T-helper 2 cell (primary cell): Measurements from ENCODE around the gene ADAMTS2.

Experiments used
- DNase-seq, 5 experiments: peaks; one replicate each; pipeline versions ENCODE4 v3.0.0 to v3.0.0-alpha.2; 2012 to 2022
- total RNA-seq, 2 donors: gene quantifications; one replicate each; lab custom pipeline; 2026; lab: John Stamatoyannopoulos, UW

Gene ADAMTS2
- 0 reads per million in 2 donors for total RNA-seq

DNA sequence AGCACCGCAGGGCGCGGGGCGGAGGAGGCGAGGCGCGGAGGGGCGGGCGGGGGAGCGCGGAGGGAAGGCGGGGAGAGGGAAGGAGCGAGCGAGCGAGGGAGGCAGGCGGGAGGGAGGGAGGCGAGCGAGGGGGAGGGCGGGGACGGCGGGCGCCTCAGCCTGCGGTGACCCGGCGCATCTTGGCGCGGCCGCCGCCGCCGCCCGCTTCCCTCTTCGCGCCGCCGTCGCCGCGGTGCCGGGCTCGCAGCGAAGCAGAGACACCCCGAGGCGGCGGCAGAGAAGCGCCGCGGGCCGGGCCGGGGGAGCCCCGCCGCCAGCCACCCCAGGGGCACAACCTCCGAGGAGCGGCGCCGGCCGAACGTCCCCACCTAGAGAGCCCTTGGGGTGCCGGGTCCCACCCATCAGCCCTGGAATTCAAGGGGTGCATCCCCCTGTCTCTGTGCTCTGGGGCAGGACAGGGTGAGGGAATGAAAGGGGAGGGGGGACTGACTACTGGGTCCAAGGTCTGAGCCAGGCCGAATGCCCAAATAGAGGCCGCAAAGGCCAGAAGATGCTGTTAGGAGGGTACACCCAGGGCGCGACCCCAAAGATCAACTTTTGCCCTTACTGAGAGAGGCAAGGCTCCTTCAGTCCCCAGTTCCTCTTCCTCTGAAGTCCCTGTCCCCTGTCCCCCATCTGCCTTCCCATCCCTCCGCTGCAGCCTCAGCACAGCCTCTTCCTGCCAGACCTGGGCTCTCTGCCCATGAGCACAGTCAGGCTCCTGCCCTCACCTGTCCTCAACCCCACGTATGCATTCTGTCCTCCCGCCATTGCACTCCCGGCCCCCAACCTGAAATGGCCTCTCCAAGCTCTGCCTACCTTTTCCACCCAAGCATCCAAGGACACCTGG lies at the start of gene ADAMTS2:
ADAMTS2 (minus strand) TSS at position 29 of the 889 bp plus-strand sequence. CDS start 133 bp downstream, outside the sequence.
- DNase-seq = peak in 1 of 5 experiments; percentile 24

DNA sequence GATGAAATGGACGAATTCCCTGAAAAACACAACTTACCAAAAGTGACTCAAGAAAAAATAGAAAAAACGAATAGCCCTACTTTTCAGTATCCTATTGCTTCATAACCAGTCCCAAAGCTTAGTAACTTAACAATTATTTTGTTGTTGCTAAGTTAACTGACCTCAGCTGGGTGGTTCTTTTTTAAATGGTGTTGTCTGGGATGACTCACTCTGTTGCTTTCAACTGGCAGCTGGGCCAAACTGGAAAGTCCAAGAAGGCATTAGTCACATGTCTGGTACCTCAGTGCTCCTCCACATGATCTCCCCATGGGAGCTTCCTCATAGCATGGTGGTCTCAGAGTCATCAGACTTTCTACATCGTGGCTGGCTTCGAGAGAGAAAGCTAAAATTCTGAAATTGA lies 47.8 kb upstream of the ADAMTS2 start:
- DNase-seq = no peak

GRCh38 chr5:179387151-179388110 lies 42.2 kb upstream of the ADAMTS2 start:
- DNase-seq = no peak

- no peak for DNase-seq
Observed at GRCh38 chr5:179385914-179386313, 40.7 kb upstream of the ADAMTS2 start.

DNA sequence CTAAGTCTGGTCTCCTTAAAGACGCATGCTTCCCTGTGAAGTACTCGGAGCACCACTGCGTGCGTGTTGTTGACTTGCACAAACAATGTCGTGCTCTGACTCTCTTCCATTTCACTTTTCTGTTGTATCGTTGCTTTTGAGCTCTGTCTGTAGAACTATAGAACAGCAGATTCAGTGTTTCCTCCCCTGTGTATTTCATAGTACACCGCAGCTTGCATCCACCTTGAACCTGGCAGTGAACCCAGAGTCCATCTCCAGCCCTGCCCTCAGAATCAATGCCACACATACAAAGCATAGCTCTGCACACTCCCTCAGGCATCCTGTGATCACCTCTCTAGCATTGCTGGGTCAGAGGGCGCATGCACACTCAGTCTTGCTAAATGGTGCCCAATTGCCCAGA lies 37.2 kb upstream of the ADAMTS2 start:
- no peak for DNase-seq

- DNase-seq = no peak
Observed at GRCh38 chr5:179381691-179382090, 36.4 kb upstream of the ADAMTS2 start.

GRCh38 chr5:179380211-179381035 lies 35.2 kb upstream of the ADAMTS2 start:
- DNase-seq = no peak

GRCh38 chr5:179379321-179379890 lies 34.1 kb upstream of the ADAMTS2 start:
- no peak for DNase-seq

DNA sequence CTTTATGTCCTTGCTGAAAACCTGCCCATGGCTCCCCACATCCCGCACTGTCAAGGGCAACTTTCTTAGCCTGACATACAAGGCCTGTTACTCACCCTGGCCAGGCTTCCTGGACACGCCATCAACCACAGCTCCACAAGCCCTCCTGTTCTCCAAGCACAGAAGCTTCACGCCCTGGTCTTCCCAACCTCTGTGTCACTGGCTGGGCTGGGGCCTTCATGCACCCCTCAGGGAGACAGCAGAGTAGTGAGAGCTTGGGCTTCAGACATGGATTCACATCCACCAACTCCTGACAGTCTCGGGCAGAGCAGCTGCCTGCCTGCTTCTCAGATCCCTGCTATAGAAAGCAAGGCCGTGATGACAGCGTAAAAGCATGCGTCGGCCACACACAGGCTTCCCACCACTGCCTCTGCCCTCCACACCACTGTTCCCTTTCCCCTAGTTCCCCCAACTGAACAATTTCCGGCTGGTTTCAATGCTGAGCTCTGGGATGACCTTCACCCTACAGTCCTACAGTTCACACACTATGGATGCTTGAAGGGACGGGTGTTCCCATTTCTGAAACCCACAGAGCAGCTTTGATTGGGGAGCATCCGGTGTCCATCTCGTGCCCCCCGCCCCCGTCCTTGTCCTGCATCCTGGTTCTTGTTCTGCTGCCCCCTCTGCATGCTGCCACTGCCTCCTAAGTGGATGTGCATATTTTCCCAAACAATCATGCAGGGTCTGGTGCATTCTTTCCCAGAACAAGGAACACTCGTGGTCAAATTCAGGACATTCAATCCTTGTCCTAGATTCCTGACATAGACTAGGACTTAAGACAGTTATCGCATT lies 33.4 kb upstream of the ADAMTS2 start:
- no peak for DNase-seq

GRCh38 chr5:179378116-179378440 lies 32.8 kb upstream of the ADAMTS2 start:
- no peak for DNase-seq

DNA sequence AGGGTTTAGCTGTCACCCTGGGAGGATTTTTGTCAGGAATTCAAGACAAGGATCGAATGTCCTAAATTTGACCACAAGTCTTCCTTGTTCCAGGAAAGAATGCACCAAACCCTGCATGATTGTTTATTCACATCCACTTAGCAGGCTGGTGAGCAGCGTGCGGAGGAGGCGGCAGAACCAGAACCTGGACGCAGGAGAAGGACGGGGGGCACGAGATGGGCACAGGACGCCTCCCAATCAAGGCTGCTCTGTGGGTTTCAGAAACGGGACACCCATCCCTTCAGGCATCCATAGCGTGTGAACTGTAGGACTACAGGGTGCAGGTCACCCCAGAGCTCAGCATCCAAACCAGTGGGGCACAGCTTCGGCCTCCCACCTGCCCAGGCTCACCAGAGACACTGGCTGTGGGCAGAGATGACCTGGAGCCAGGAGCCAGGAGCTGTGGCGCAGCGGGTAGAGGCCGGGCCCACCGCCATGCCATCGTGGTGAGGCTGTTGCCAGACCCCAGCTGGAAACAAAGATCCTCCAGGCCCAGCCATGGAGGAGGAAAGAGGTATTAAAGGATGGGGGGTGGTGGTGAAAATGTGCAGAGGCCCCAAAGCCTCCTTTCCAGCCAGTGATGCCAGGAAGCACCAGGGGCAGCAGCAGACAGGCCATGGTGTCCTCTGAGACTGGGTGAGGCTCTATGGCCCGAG lies 32.3 kb upstream of the ADAMTS2 start:
- DNase-seq = no peak

DNA sequence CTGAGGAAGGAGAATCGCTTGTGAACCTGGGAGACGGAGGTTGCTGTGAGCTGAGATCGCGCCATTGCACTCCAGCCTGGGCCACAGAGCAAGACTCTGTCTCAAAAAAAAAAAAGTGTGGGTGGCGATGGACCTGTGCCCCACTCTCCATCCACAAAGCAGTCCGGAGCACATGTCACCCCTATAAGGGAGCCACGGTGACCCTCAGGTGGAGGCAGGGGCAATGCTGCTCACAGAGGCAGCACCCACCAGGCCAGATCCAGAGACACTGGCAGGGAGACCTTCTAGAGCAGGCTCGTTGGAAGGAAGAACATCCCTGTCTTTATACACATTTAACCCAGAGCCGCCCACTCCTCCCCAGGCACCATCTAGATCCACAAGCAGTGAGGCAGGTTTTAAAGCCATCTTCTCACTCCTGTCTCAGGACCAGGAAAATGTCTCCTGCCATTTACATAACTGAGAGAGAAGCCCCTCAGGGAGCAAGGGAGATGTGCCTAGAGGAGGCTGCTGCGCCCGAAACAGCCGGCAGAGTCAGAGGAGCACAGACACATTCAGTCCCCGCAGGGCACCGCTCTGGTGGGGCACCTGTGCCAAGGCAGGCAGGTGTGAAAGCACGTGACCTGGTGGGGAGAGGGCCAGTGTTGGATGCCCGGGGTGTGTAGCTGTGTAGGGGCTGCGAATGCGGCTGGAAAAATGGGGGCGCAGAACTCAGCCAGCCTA lies 31.6 kb upstream of the ADAMTS2 start:
- no peak for DNase-seq

DNA sequence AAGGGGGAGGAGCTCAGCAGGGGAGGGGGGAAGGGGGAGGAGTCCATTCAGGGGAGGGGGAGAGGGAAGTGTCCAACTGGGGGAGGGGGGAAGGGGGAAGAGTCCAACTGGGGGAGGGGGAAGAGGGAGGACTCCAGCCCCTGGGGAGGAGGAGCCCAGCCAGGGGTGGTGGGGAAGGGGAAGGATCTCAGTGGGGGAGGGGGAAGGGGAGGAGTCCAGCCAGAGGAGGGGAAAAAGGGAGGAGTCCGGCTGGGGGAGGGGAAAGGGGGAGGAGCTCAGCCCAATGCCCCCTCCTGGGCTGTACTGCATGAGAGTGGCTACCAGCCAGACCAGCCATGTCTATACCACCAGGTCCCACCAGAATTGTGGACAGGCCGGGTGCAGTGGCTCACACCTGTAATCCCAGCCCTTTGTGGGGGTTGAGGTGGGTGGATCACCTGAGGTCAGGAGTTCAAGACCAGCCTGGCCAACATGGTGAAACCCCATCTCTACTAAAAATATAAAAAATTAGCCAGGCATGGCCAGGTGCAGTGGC lies 30.6 kb upstream of the ADAMTS2 start:
- DNase-seq = no peak

DNA sequence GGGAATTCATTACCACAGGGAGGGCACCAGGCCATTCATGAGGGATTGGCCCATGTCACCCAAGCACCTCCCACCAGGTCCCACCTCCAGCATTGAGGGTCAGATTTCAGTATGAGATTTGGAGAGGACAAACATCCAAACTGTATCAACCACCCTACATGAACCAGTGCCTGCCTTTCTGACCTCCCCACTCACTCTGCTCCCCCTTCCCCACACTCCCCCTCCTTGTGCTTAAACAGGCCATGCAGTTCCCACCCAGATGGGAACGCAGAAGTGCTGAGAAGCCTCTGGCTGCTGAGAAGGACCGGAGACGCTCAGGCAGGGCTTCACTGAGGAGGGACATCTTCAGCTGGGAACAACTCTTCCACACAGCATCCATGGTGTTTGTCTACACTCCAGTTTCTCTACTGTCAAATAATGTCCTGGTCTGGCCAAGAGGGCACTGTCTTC lies 30.0 kb upstream of the ADAMTS2 start:
- DNase-seq = no peak

GRCh38 chr5:179374506-179375235 lies 29.4 kb upstream of the ADAMTS2 start:
- DNase-seq = no peak

DNA sequence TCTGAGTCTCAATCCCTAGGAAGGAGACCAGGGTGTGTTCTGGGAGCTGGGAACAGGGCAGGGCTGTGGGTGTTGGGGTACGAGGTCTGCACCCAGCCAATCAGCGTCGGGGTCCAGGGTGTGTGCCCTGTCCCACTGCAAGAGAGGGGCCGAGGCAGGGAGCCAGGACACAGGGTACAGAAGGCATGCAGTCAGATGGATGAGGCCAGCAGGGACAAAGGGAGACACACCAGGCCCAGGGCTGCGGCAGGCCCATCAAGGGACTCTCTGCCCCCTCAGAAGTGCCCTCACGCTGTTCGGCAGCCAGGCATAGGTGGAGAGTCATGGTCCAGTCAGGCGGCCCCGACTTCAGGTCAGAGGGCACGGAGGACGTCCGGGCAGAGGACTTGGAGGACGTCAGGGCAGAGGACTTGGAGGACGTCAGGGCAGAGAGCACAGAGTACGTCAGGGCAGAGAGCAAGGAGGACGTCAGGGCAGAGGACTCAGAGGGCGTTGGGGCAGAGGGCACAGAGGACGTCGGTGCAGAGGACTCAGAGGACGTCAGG lies 28.8 kb upstream of the ADAMTS2 start:
- DNase-seq = no peak

DNA sequence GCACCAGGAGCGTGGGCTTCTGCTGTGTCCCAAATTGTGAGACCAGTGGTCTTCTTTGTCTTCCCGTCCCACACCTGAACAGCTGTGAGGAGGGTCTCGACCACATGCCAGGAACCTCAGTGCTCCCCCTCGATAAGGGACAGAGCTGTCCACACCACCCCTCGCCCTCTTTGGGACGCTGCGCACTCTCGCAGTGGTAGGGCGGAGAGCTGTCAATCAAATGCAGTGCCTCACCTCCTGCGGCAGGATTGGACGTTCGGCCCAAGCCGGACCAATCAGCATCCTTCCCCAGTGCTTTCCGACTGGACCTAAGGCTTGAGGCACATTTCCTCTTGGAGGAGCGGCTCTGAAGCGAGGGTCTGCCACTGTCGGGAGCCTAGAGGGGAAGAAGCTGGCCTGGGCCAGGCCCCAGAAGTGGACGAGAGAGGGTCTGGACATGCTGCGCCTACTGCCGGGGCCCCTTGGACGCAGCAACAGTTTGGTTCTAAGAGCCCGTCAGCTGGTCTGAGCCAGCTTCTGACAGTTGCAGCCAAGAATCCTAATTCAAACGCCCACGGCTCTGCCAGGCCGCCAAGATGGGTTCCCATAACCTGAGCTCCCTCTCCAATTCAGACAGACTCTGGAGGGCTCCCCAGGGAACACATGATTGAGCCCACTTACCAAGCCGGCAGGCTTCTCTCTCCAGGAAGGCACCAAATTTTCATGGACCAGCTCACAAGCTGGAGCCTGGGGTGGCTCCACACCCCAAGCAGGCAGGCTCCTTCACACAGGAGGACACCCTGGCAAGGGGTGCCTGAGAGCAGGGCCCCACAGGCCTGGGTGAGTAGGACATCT lies 28.1 kb upstream of the ADAMTS2 start:
- no peak for DNase-seq
